IPS DF 6.9 (cell line): ENCODE data around the gene ZCCHC14.

Source experiments
- DNase-seq: peaks from one replicate; pipeline ENCODE4 v3.0.0-alpha.2; 2013; ENCODE audit warnings: low read depth, low spot score
- H3K27ac ChIP-seq: one replicate; pipeline ENCODE4 v1.5.1; 2013; ENCODE audit warnings: low read length, control low read depth
- H3K27me3 ChIP-seq: 2 replicates; pipeline ENCODE4 v1.6.1; 2013; ENCODE audit warnings: mild to moderate bottlenecking, low read length; ENCODE audit not compliant: control insufficient read depth, insufficient read depth
- H3K36me3 ChIP-seq: 2 replicates; pipeline ENCODE4 v1.6.1; 2013; ENCODE audit warnings: low read length; ENCODE audit not compliant: control insufficient read depth, insufficient read depth
- H3K4me1 ChIP-seq: 2 replicates; pipeline ENCODE4 v1.6.1; 2013; ENCODE audit warnings: low read length; ENCODE audit not compliant: control insufficient read depth, insufficient read depth
- H3K4me3 ChIP-seq: 2 replicates; pipeline ENCODE4 v1.5.1; 2013; ENCODE audit warnings: mild to moderate bottlenecking, low read length
- H3K9me3 ChIP-seq: 2 replicates; pipeline ENCODE4 v1.6.1; 2013; ENCODE audit warnings: low read length, inconsistent platforms; ENCODE audit not compliant: control insufficient read depth, insufficient read depth
- WGBS: extraction: QIAGEN DNeasy Blood & Tissue Kit; methylation state at CpG from one replicate; pipeline ENCODE4 v1.1.7; 2013; ENCODE audit warnings: mixed read lengths, missing lambda C conversion rate; ENCODE audit not compliant: insufficient read length, insufficient coverage; 5-methylcytosine and 5-hydroxymethylcytosine counted together

ZCCHC14 gene

GRCh38 chr16:87410530-87410929 is 82.3 kb downstream of the ZCCHC14 start:
- Histone ChIP-seq H3K9me3 (no peaks in the 10 kb centered on the region), H3K27ac (no peak overlapping the region), H3K4me3 (no peak overlapping the region), H3K4me1 (no peaks in the 10 kb centered on the region), H3K27me3 (no peaks in the 10 kb centered on the region), H3K36me3 (peaks cover 23% of the 10 kb centered on the region)
- DNase-seq: no peak
- WGBS: no CpG with 5 or more reads among the region's 11 CpGs

GRCh38 chr16:87409781-87410180 is 83.0 kb downstream of the ZCCHC14 start:
- no peak for DNase-seq
- peaks cover 30% of the 10 kb centered on the region for H3K36me3 ChIP-seq
- no peak overlapping the region for H3K27ac ChIP-seq
- H3K4me3 ChIP-seq: no peak overlapping the region
- no peaks in the 10 kb centered on the region for H3K9me3 ChIP-seq
- no CpG with 5 or more reads among the region's 13 CpGs for WGBS
- H3K4me1 ChIP-seq: no peaks in the 10 kb centered on the region; the same call in 1 of the 2 replicates
- no peaks in the 10 kb centered on the region for H3K27me3 ChIP-seq

DNA sequence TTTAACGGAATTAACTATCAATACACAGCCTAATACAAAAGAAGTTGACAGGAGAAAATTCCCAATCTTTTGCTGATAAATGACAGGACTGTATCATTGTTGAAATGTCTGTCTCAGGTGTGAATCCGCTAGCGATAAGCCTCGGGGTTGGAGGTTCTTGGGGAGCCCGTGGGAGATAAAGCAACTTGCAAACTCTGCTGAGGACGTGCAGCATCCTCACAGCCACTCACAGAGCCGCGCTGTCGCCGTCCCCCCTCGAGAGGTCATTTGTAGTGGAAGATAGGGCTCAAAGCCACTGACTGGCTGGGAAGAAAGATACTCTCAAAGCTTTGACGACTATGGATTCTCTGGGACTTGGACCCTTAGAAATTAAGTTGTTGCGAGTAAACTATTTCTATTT is 83.7 kb downstream of the ZCCHC14 start:
- Histone ChIP-seq H3K9me3 (no peaks in the 10 kb centered on the region), H3K27ac (no peak overlapping the region), H3K27me3 (no peaks in the 10 kb centered on the region), H3K4me3 (no peak overlapping the region), H3K4me1 (no peaks in the 10 kb centered on the region; the same call in 1 of the 2 replicates), H3K36me3 (peaks cover 31% of the 10 kb centered on the region)
- 100% methylated on average over 1 of the region's 13 CpGs for WGBS
- no peak for DNase-seq

- Histone ChIP-seq H3K4me1 (no peaks in the 10 kb centered on the region; the same call in 1 of the 2 replicates), H3K4me3 (no peak overlapping the region), H3K27me3 (no peaks in the 10 kb centered on the region), H3K27ac (no peak overlapping the region), H3K9me3 (no peaks in the 10 kb centered on the region), H3K36me3 (peaks cover 27% of the 10 kb centered on the region)
- DNase-seq: no peak
- WGBS: no CpG with 5 or more reads among the region's 26 CpGs
Observed at GRCh38 chr16:87407511-87408112, 85.2 kb downstream of the ZCCHC14 start.

- no peak for DNase-seq
- Histone ChIP-seq H3K4me1 (no peaks in the 10 kb centered on the region; the same call in 1 of the 2 replicates), H3K9me3 (no peaks in the 10 kb centered on the region), H3K4me3 (no peak overlapping the region), H3K36me3 (peaks cover 17% of the 10 kb centered on the region), H3K27ac (no peak overlapping the region), H3K27me3 (no peaks in the 10 kb centered on the region)
- no CpG with 5 or more reads among the region's 14 CpGs for WGBS
Observed at GRCh38 chr16:87406495-87407088, 86.2 kb downstream of the ZCCHC14 start.

DNA sequence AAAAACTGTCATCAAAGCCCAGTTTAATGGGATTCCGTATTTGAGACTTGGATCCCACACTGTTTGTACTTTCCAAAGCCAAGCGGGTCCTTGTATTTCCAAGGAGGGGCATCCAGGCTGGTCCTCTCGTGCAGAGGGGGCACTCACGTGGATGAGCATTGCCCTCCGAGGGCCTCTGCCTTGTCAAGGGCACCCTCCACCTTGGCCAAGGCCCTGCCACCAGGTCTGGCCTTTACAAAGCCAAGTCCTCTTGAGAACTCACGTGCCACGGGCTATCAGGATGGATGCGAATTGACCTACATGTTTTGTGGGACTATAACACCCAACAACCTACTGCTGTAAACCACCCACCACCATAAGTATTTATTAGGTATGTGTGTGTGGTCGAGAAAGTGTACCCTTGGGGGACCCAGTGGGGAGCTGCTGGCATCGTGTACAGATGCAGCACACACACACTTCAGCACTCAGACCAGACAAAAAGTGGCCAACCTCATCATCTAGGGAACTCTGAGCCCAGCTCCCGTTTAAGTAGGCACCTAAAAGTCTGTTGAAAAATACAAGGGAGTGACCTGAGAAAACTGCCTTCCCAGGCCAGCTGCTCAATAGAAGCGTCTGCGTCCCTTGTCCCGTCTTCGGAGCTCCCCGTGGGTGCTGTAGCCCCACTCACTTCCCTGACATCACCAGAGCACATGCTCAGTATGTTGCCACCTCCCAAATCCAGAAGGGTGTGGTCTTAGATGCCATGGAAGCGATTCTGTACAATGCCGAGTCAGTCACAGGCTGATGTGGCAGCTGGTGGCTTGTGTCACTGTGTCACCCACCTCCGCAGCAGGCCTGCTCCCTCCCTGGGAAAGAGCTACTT is 87.8 kb downstream of the ZCCHC14 start:
- Histone ChIP-seq H3K4me3 (no peak overlapping the region), H3K4me1 (no peaks in the 10 kb centered on the region; the same call in 1 of the 2 replicates), H3K9me3 (no peaks in the 10 kb centered on the region), H3K27me3 (no peaks in the 10 kb centered on the region), H3K36me3 (peaks cover 11% of the 10 kb centered on the region; the same call in 1 of the 2 replicates), H3K27ac (no peak overlapping the region)
- no CpG with 5 or more reads among the region's 19 CpGs for WGBS
- no peak for DNase-seq

DNA sequence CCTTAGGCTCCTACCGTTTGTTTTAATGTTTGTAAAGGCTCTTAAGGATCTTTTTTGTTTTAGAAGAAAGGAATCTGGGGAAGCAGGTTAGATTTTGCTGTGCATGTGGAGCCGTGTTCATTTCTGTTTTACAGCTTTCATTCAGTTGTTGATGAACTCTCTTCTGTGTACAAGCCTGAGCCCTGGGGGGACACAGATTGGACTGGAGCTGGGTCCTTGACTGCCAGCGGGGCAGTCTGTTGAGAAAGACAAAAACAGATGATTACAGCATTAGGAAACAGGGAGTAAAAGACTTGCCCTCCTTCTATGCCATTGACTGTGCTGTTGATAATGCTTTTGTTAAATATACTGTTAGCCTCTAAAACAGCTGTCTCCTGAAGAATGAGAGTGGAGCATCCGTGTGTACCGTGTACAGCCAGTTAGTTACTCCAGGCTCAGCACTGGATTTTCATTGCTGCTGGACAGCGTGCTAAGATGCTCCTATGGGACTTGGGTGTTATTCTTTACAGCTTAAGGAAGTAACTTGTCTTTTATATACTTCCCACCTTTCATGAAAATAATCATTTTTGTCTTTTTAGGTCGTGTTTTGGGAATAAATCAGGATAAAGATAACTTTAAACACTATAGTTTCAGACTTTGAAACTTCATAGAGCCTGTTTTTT is 97.5 kb downstream of the ZCCHC14 start:
- Histone ChIP-seq H3K4me3 (no peak overlapping the region), H3K4me1 (no peaks in the 10 kb centered on the region), H3K36me3 (no peaks in the 10 kb centered on the region), H3K9me3 (no peaks in the 10 kb centered on the region), H3K27ac (no peak overlapping the region), H3K27me3 (no peaks in the 10 kb centered on the region)
- DNase-seq: no peak
- WGBS: no CpG with 5 or more reads among the region's 7 CpGs

- Histone ChIP-seq H3K36me3 (no peaks in the 10 kb centered on the region), H3K4me3 (no peak overlapping the region), H3K9me3 (no peaks in the 10 kb centered on the region), H3K4me1 (no peaks in the 10 kb centered on the region), H3K27me3 (no peaks in the 10 kb centered on the region), H3K27ac (no peak overlapping the region)
- DNase-seq: no peak
- WGBS: no CpG with 5 or more reads among the region's 6 CpGs
Observed at GRCh38 chr16:87393680-87394055, 99.2 kb downstream of the ZCCHC14 start.

DNA sequence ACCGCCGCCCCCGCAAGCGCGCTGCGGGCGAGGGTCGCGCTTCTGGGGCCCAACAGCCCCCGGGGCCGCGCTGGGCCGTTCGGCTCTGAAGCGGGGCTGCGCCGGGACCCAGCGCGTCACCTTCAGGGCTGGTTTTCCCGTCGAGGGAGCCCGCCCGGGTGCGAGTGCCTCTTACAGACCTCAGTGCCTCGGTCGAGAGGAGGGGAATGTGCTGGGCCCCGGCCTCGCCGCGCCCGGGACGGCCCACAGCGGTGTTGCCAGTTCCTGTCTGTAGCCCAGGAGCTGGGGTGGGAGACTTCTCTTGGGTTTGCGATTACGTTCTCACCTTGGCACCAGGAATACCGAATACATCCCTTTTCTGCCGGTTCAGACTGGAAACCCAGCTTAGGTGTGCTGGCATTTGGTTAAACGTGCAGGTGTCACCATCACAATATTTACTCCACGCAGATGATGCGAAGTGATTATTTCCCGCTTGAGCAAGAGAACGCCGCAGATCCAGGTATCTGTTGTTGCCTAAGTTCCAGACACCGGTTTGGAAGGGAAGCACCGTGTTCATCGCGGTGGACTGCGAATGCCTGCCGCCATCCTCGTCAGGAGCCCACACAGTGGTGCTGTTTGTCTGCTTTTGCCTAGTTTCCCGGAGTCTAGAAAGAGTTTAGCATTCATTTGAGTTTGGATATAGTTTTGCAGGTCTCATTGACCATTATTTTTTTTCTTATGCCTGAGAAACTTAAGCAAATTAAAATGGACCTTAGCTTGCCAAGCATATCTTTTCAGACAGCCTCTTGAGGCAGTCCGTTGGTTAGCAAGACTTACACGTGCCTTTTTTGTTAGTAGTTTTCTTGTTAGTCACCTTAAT is 99.8 kb downstream of the ZCCHC14 start:
- peaks cover under 1% of the 10 kb centered on the region; the same call in 1 of the 2 replicates for H3K4me1 ChIP-seq
- WGBS: no CpG with 5 or more reads among the region's 53 CpGs
- no peaks in the 10 kb centered on the region for H3K27me3 ChIP-seq
- no peaks in the 10 kb centered on the region for H3K9me3 ChIP-seq
- no peak for DNase-seq
- H3K4me3 ChIP-seq: peak overlapping the region; percentile 78; the same call in 1 of the 2 replicates
- H3K36me3 ChIP-seq: no peaks in the 10 kb centered on the region
- no peak overlapping the region for H3K27ac ChIP-seq
